ENCODE data around the gene MYMX.

DNA sequence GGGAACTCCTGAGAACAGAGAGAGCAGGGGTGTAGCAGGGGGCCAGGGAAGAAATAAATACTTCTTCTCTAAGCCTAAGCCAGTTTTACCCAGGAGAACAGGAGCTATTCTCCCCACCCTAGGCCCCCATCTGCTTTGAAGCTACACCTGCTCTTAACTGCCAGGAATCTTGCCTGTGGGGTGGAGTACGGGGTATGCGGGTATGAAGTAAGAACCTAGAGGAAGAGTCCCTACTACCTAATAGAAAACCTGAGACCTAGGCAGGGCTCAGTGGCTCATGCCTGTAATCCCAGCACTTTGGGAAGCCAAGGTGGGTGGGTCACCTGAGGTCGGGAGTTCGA is 8.2 kb downstream of the MYMX start:
- TF ChIP-seq, protein P1, sequence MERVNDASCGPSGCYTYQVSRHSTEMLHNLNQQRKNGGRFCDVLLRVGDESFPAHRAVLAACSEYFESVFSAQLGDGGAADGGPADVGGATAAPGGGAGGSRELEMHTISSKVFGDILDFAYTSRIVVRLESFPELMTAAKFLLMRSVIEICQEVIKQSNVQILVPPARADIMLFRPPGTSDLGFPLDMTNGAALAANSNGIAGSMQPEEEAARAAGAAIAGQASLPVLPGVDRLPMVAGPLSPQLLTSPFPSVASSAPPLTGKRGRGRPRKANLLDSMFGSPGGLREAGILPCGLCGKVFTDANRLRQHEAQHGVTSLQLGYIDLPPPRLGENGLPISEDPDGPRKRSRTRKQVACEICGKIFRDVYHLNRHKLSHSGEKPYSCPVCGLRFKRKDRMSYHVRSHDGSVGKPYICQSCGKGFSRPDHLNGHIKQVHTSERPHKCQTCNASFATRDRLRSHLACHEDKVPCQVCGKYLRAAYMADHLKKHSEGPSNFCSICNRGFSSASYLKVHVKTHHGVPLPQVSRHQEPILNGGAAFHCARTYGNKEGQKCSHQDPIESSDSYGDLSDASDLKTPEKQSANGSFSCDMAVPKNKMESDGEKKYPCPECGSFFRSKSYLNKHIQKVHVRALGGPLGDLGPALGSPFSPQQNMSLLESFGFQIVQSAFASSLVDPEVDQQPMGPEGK (CRISPR knock-in tag; IDR thresholded peaks at IDR 0.05; ENCODE audit: borderline replicate concordance), result no peak
- TF ChIP-seq CREB5 (CRISPR knock-in tag; IDR thresholded peaks at IDR 0.05; ENCODE audit: low read depth) (no peak), PPARA (CRISPR knock-in tag; IDR thresholded peaks at IDR 0.05; ENCODE audit: borderline replicate concordance) (no peak), SNAI2 (CRISPR knock-in tag; IDR thresholded peaks at IDR 0.05) (no peak), RARB (CRISPR knock-in tag; IDR thresholded peaks at IDR 0.05) (no peak), ZFP30 (CRISPR knock-in tag; IDR thresholded peaks at IDR 0.05) (no peak), ZNF70 (CRISPR knock-in tag; IDR thresholded peaks at IDR 0.05) (no peak), ZC3H10 (CRISPR knock-in tag; IDR thresholded peaks at IDR 0.05) (no peak), ISL1 (CRISPR knock-in tag; IDR thresholded peaks at IDR 0.05) (no peak), ARNTL (CRISPR knock-in tag; IDR thresholded peaks at IDR 0.05; ENCODE audit: borderline replicate concordance, low read depth) (no peak), ZFP3 (CRISPR knock-in tag; IDR thresholded peaks at IDR 0.05) (no peak), ESRRG (CRISPR knock-in tag; IDR thresholded peaks at IDR 0.05) (no peak)
